ENCODE data around the gene APOC1. TPM values are rescaled to one million over a fixed set of nuclear protein-coding genes. Genes with fewer than 3 reads are reported as not detected.

APOC1 gene
- total RNA-seq, 1 experiment from 2014 or later = 48.5 TPM

GRCh38 chr19:44961821-44962220, 47.4 kb downstream of the APOC1 start:
- in situ Hi-C loops (cut with HindIII; ENCODE audit: low pct_unique_long_range_greater_than_20kb, low sequenced_read_pairs) (no loop called here), intact Hi-C loops (cut with micrococcal nuclease; ENCODE audit: unreplicated experiment) (no loop called here)
- H3K27ac ChIP-seq (ENCODE audit: low read length) = no peak overlapping the region
- BruUV-seq (replicated peaks) = no TSS peak
- no peak overlapping the region for H3K4me3 ChIP-seq (ENCODE audit: low read depth in 2 of 2, low read length in 2 of 2)
- POLR2A ChIA-PET = no interaction called here
- peaks cover 2% of the 10 kb centered on the region; the same call in 1 of the 2 replicates for H3K36me3 ChIP-seq (ENCODE audit: control insufficient read depth, insufficient read depth, low read length)
- H3K27me3 ChIP-seq (ENCODE audit: control insufficient read depth, insufficient read depth, low read length) = no peaks in the 10 kb centered on the region
- CTCF ChIA-PET = no interaction called here
- H3K4me1 ChIP-seq (ENCODE audit: control insufficient read depth, insufficient read depth, low read length) = no peaks in the 10 kb centered on the region
- TF ChIP-seq POLR2AphosphoS5 (IDR thresholded peaks at IDR 0.05; ENCODE audit: low read depth, low read length) = no peak
- no peak for TF ChIP-seq REST (IDR thresholded peaks at IDR 0.05; ENCODE audit: insufficient read depth in 1 of 2, low read depth in 2 of 2, low read length in 1 of 2)
- TF ChIP-seq SIN3A (IDR thresholded peaks at IDR 0.05; ENCODE audit: borderline replicate concordance, insufficient read depth, low read depth, low read length) = no peak
- TF ChIP-seq TCF7L2 (IDR thresholded peaks at IDR 0.05; ENCODE audit: low read depth, low read length) = no peak
- no peak for TF ChIP-seq CTCF (IDR thresholded peaks at IDR 0.05)
- ATAC-seq = no peak
- no peak for DNase-seq (ENCODE audit: low read depth, low spot score)
- H3K9me3 ChIP-seq (ENCODE audit: control insufficient read depth, insufficient read depth, low read depth, low read length) = no peaks in the 10 kb centered on the region

GRCh38 chr19:44968118-44968517, 53.7 kb downstream of the APOC1 start:
- CTCF ChIA-PET = no interaction called here
- in situ Hi-C loops (cut with HindIII; ENCODE audit: low pct_unique_long_range_greater_than_20kb, low sequenced_read_pairs) = no loop called here
- Histone ChIP-seq H3K9me3 (ENCODE audit: control insufficient read depth, insufficient read depth, low read depth, low read length) (no peaks in the 10 kb centered on the region), H3K27me3 (ENCODE audit: control insufficient read depth, insufficient read depth, low read length) (no peaks in the 10 kb centered on the region), H3K36me3 (ENCODE audit: control insufficient read depth, insufficient read depth, low read length) (peaks cover 2% of the 10 kb centered on the region; the same call in 1 of the 2 replicates), H3K4me3 (ENCODE audit: low read depth in 2 of 2, low read length in 2 of 2) (no peak overlapping the region), H3K4me1 (ENCODE audit: control insufficient read depth, insufficient read depth, low read length) (no peaks in the 10 kb centered on the region), H3K27ac (ENCODE audit: low read length) (no peak overlapping the region)
- no peak for DNase-seq (ENCODE audit: low read depth, low spot score)
- BruUV-seq (replicated peaks) = no TSS peak
- TF ChIP-seq SIN3A (IDR thresholded peaks at IDR 0.05; ENCODE audit: borderline replicate concordance, insufficient read depth, low read depth, low read length) (no peak), CTCF (IDR thresholded peaks at IDR 0.05) (no peak), TCF7L2 (IDR thresholded peaks at IDR 0.05; ENCODE audit: low read depth, low read length) (no peak)
- POLR2A ChIA-PET = no interaction called here
- intact Hi-C loops (cut with micrococcal nuclease; ENCODE audit: unreplicated experiment) = no loop called here
- ATAC-seq = no peak

All from Panc1 (cell line).